Neural progenitor cell (in vitro differentiated cells): ENCODE data around the gene GNA14. TPM values are rescaled to one million over a fixed set of nuclear protein-coding genes. Genes with fewer than 3 reads are reported as not detected.

Experiments
- DNase-seq: peaks from one replicate; pipeline ENCODE4 v3.0.0-alpha.2; 2016; ENCODE audit warnings: low spot score
- H2AFZ ChIP-seq: fragments of 200-600 bp; sonication (generic); replicated peaks from 2 replicates; pipeline ENCODE4 v1.6.1; 2016; ENCODE audit warnings: antibody characterized with exemption
- H3F3A ChIP-seq: fragments of 200-600 bp; sonication (generic); 2 replicates; pipeline ENCODE4 v1.6.1; 2016; ENCODE audit warnings: antibody characterized with exemption, low read depth
- H3K27ac ChIP-seq: fragments of 200-600 bp; sonication (generic); 2 replicates; pipeline ENCODE4 v1.5.1; 2016; ENCODE audit warnings: mild to moderate bottlenecking
- H3K27me3 ChIP-seq: fragments of 200-600 bp; sonication (generic); 2 replicates; pipeline ENCODE4 v1.6.1; 2016; ENCODE audit warnings: mild to moderate bottlenecking, moderate library complexity
- H3K36me3 ChIP-seq: fragments of 200-600 bp; sonication (generic); 2 replicates; pipeline ENCODE4 v1.5.1; 2016
- H3K4me1 ChIP-seq: fragments of 200-600 bp; sonication (generic); 2 replicates; pipeline ENCODE4 v1.6.1; 2016; ENCODE audit warnings: mixed run types
- H3K4me2 ChIP-seq: fragments of 200-600 bp; sonication (generic); 2 replicates; pipeline ENCODE4 v1.6.1; 2016
- H3K4me3 ChIP-seq: fragments of 200-600 bp; sonication (generic); 2 replicates; pipeline ENCODE4 v1.5.1; 2016
- H3K79me2 ChIP-seq: fragments of 200-600 bp; sonication (generic); 2 replicates; pipeline ENCODE4 v1.6.1; 2016; ENCODE audit warnings: low read depth
- H3K9ac ChIP-seq: fragments of 200-600 bp; sonication (generic); 2 replicates; pipeline ENCODE4 v1.6.1; 2016
- H3K9me3 ChIP-seq: fragments of 200-600 bp; sonication (generic); 2 replicates; pipeline ENCODE4 v1.5.1; 2016; ENCODE audit warnings: low read depth
- H4K20me1 ChIP-seq: fragments of 200-600 bp; sonication (generic); 2 replicates; pipeline ENCODE4 v1.6.1; 2016; ENCODE audit warnings: low read depth
- H3K27ac Mint-ChIP-seq: 3 replicates; pipeline ENCODE4 v1.8.0; 2021; ENCODE audit warnings: mixed read lengths
- H3K27me3 Mint-ChIP-seq: 2 replicates; pipeline ENCODE4 v1.8.0; 2022; ENCODE audit warnings: low read depth, mild to moderate bottlenecking, inconsistent platforms, moderate library complexity, mixed read lengths; ENCODE audit not compliant: insufficient read depth
- H3K36me3 Mint-ChIP-seq: 3 replicates; pipeline ENCODE4 v1.8.0; 2021; ENCODE audit warnings: mixed read lengths
- H3K4me1 Mint-ChIP-seq: 3 replicates; pipeline ENCODE4 v1.8.0; 2021; ENCODE audit warnings: mixed read lengths
- H3K4me3 Mint-ChIP-seq: 3 replicates; pipeline ENCODE4 v1.8.0; 2021; ENCODE audit warnings: mild to moderate bottlenecking, moderate library complexity, mixed read lengths
- H3K9me3 Mint-ChIP-seq: 3 replicates; pipeline ENCODE4 v1.8.0; 2020; ENCODE audit warnings: mixed read lengths
- CTCF ChIP-seq: fragments of 200-600 bp; sonication (generic); IDR thresholded peaks from 2 replicates; pipeline ENCODE4 v1.5.1; 2017; ENCODE audit warnings: antibody characterized with exemption, mild to moderate bottlenecking
- EZH2 ChIP-seq: fragments of 200-600 bp; sonication (generic); IDR thresholded peaks from 2 replicates; pipeline ENCODE4 v1.6.1; 2017; ENCODE audit warnings: antibody characterized with exemption, mild to moderate bottlenecking, moderate library complexity
- EZH2phosphoT487 ChIP-seq: fragments of 200-600 bp; sonication (generic); IDR thresholded peaks from 2 replicates; pipeline ENCODE4 v1.6.1; 2017; ENCODE audit warnings: antibody characterized with exemption
- total RNA-seq: library from RNA; depleted of rRNA; stranded (reverse); fragments of >200 nt; gene quantifications from 2 replicates; pipeline ENCODE4 v1.2.3, GENCODE V29; 2015; ENCODE audit warnings: low replicate concordance

Gene GNA14
- total RNA-seq, 1 donor from 2014 or later, result not detected

- Histone ChIP-seq H3K36me3 (no peaks in the 10 kb centered on the region), H3K9me3 (no peaks in the 10 kb centered on the region), H3K4me2 (no peak overlapping the region), H3K27ac (no peak overlapping the region), H3K79me2 (no peaks in the 10 kb centered on the region), H3K27me3 (no peaks in the 10 kb centered on the region), H3K9ac (no peak overlapping the region), H3F3A (no peaks in the 10 kb centered on the region), H4K20me1 (no peaks in the 10 kb centered on the region), H3K4me3 (no peak overlapping the region), H2AFZ (no peak overlapping the region), H3K4me1 (no peaks in the 10 kb centered on the region)
- Mint-ChIP-seq H3K27ac (no peak overlapping the region), H3K9me3 (no peaks in the 10 kb centered on the region), H3K4me3 (no peak overlapping the region), H3K27me3 (no peaks in the 10 kb centered on the region), H3K36me3 (no peaks in the 10 kb centered on the region), H3K4me1 (peaks cover 10% of the 10 kb centered on the region)
- no peak for DNase-seq
- no peak for TF ChIP-seq EZH2phosphoT487
- TF ChIP-seq CTCF, result no peak
- no peak for TF ChIP-seq EZH2
Measured at GRCh38 chr9:77599492-77599891, 48.6 kb downstream of the GNA14 start.

- Histone ChIP-seq H3F3A (no peaks in the 10 kb centered on the region), H3K4me2 (no peak overlapping the region), H3K9ac (no peak overlapping the region), H3K9me3 (no peaks in the 10 kb centered on the region), H3K4me1 (no peaks in the 10 kb centered on the region), H3K79me2 (no peaks in the 10 kb centered on the region), H3K36me3 (no peaks in the 10 kb centered on the region), H2AFZ (no peak overlapping the region), H3K4me3 (no peak overlapping the region), H3K27ac (no peak overlapping the region), H4K20me1 (no peaks in the 10 kb centered on the region), H3K27me3 (no peaks in the 10 kb centered on the region)
- TF ChIP-seq EZH2, result no peak
- TF ChIP-seq EZH2phosphoT487, result no peak
- TF ChIP-seq CTCF, result no peak
- H3K36me3 Mint-ChIP-seq, result no peaks in the 10 kb centered on the region
- no peaks in the 10 kb centered on the region for H3K9me3 Mint-ChIP-seq
- H3K4me3 Mint-ChIP-seq, result no peak overlapping the region
- H3K27ac Mint-ChIP-seq, result no peak overlapping the region
- H3K27me3 Mint-ChIP-seq, result no peaks in the 10 kb centered on the region
- DNase-seq, result no peak
- H3K4me1 Mint-ChIP-seq, result peaks cover 10% of the 10 kb centered on the region
Measured at GRCh38 chr9:77598991-77599390, 49.1 kb downstream of the GNA14 start.

DNA sequence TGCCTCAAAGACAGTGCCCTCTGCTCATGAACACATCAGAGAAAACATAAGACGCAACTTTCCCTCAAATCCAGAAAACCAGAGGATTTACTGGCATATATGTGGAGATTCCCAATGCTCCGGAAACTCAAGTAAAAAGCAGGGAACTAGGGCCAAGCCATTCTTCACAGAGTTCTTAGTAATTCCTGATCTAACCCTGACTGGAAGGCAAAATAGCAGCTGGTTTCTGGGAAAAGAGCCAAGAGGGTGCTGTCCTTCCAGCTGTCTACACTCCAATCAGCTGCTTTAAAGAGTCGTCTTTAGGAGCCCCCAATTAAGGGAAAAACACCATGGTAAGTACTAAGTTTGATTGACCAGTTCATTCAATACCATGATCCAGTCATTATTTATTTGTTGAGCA is 49.6 kb downstream of the GNA14 start:
- DNase-seq, result no peak
- Histone ChIP-seq H3K27ac (no peak overlapping the region), H3K79me2 (no peaks in the 10 kb centered on the region), H3K4me1 (no peaks in the 10 kb centered on the region), H3K36me3 (no peaks in the 10 kb centered on the region), H3K27me3 (no peaks in the 10 kb centered on the region), H3K4me3 (no peak overlapping the region), H3F3A (no peaks in the 10 kb centered on the region), H3K9me3 (no peaks in the 10 kb centered on the region), H4K20me1 (no peaks in the 10 kb centered on the region), H3K4me2 (no peak overlapping the region), H2AFZ (no peak overlapping the region), H3K9ac (no peak overlapping the region)
- TF ChIP-seq CTCF (no peak), EZH2 (no peak), EZH2phosphoT487 (no peak)
- Mint-ChIP-seq H3K9me3 (no peaks in the 10 kb centered on the region), H3K4me1 (peaks cover 10% of the 10 kb centered on the region), H3K36me3 (no peaks in the 10 kb centered on the region), H3K4me3 (no peak overlapping the region), H3K27me3 (no peaks in the 10 kb centered on the region), H3K27ac (no peak overlapping the region)
